HG02763 (cell line): ENCODE data around the gene ARIH2.
"Not testable (repeated sequence)": the region's sequence is repeated elsewhere in the genome, so short reads cannot be mapped to it uniquely, and the experiment has no call there.

Source experiments
- ATAC-seq: cut with Tn5 transposase; IDR thresholded peaks from one replicate; pipeline ENCODE4 v1.9.1; 2021; ENCODE audit warnings: mild to moderate bottlenecking, moderate library complexity; ENCODE audit not compliant: unreplicated experiment

The ARIH2 gene

DNA sequence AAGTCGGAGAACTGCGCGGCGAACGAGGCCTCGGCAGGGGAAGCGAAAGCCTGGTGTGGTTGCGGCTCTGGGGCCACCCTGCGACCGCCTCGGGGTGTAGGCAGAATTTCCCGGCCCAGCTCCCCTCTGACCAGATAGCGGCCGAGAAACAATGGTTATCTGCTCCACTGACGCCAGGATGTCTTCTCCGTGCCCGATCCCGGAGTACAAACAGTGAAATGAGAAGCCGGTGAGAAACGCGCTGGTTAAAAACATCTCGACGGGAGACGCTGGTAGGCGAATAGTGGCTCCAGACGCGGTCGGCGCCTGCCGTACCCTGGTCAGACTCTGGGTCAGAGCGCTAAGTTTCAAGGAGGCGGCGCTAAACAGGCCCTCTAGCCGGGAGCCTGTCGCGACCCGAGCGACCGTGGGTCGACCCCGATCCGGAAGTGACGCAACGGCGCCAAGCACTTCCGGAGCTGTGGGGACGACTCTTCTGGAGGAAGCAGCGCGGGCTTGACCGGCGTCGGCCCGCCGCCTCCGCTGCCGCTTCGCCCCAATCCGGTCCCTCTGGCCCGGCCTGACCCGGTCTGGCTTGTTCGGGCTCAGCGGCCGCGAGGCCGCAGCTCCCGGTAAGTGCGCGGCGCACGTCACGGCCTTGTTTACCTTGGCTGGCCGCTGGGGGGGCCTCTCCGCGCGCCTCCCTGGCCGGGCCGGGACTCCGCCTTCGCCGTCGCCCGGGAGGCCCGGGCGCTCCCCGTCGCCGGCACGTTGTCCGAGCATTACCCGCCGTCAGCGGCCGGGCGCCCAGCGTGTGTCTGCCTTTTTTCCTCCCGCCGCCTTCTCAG, at the start of gene ARIH2:
ARIH2 (plus strand) TSS at position 455 of the 827 bp plus-strand sequence. CDS start 8,717 bp downstream, outside the sequence.
- peak; percentile 76 for ATAC-seq

DNA sequence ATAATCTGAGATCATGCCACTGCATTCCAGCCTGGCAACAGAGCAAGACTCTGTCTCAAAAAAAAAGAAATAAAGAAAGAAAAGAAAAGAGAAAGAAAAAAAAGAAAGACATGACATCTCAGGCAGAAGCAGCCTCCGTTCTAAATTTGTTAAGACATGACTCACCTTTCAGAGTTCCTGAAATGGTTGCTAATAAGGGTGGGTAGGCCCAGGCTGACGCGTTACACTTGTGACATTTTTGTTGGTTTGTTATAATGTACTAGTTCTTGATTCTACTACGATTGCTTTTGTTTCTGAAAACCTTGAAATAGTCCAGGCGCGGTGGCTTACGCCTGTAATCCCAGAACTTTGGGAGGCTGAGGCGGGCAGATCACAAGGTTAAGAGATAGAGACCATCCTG, 41.0 kb upstream of the ARIH2 start:
- ATAC-seq = no peak

DNA sequence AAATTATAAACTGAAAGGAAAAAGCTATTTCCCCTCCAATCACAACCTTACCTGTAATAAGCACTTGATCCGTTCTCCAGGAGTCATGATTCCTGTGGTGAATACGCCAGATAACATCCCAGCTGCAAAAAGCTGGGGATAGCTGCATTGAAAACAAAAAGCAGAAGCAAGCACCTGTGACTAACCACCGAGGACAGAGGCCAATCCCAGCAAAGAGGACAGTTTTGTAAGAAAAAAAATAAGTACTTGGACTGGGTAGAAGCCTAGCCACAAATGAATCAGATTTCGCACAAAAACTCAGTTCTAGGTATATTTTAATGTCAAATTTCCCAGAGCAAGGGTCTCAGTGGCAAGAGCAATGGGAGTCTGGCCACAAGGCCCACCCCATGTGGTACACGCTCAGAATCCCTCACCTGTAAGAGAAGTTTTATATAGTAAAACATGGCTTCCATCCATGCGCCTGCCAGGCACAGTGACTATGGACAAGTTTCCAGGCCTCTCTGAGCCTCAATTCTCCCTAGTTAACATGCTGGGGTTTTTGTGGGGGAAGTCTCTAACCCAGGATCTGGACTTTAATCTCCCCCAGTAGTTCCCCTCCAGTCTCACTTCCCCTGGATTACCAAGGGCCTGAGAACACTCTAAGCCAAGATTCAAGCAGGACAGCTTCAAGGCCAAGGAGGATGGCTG, 39.2 kb upstream of the ARIH2 start:
- ATAC-seq = no peak

- ATAC-seq = no peak
Observed at GRCh38 chr3:48879994-48880377, 38.7 kb upstream of the ARIH2 start.

GRCh38 chr3:48881006-48881405, 37.6 kb upstream of the ARIH2 start:
- no peak for ATAC-seq

GRCh38 chr3:48881652-48882114, 37.0 kb upstream of the ARIH2 start:
- no peak for ATAC-seq

DNA sequence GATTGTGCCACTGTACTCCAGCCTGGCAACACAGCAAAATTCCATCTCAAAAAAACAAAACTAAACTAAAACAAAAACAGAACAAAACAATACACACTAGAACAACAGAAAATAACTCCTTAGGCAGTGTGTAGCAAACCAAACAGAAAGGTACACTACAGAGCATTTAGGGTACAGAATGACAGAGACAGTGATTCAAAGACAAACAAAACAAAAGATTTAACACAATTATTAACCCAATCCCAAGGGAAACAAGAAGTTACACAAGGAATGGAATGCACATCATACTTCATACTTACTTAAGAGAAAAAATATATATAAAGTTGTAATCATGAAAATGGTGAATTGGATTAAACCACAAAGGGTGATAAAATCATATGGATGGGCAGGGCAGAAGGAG, 32.9 kb upstream of the ARIH2 start:
- no peak for ATAC-seq

GRCh38 chr3:48891606-48892005, 27.0 kb upstream of the ARIH2 start:
- no peak for ATAC-seq

GRCh38 chr3:48894516-48894915, 24.1 kb upstream of the ARIH2 start:
- ATAC-seq = no peak

GRCh38 chr3:48896936-48897335, 21.7 kb upstream of the ARIH2 start:
- no peak for ATAC-seq

DNA sequence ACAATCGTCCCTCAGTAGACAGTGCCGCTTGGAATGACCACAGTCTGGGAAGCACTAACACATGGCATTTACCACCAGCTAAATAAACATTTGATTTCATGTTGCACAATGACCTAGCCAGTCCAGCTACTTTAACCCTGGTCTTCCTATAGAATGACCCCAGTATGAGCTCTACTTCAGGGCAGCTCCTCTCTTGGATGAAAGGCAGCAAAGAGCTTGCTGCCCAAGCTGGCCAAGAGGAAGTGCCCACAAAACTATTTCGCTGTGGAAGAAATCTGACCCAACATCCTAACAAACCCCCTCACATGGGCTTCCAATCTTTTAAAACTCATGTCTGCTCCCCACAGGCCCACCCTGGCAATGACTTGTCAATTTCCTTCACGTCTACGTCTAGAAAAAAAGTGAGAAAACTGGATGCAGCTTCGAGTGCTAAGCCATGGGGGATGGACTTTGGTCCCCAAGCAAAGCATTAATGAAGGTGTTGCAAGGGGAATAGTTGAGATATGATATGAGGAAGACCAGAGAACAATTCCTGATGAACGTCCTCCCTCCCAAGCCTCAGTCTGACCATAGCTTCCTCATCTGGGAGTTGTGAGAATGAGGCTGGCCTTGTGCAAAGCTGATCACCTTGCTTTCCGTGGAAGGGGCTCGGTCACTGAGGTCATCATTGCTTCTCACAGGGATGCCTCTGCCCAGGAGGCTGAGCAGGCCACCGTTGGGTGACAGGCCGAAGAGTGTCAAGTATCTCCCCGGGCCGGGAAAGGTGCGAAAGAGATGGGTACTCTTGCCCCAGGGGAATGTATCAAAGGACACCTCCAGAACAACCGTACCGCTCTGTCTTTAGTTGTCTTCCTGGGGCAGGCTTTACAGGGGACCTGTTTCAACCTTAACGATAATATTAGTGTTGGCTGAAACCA, 20.9 kb upstream of the ARIH2 start:
- no peak for ATAC-seq

- ATAC-seq = peak; percentile 90
Observed at GRCh38 chr3:48898383-48899234, 20.0 kb upstream of the ARIH2 start, which contains the start of gene SLC25A20. TSS of gene SLC25A20 (minus strand) at chr3:48898882. CDS start at chr3:48898794, 88 bp downstream.

DNA sequence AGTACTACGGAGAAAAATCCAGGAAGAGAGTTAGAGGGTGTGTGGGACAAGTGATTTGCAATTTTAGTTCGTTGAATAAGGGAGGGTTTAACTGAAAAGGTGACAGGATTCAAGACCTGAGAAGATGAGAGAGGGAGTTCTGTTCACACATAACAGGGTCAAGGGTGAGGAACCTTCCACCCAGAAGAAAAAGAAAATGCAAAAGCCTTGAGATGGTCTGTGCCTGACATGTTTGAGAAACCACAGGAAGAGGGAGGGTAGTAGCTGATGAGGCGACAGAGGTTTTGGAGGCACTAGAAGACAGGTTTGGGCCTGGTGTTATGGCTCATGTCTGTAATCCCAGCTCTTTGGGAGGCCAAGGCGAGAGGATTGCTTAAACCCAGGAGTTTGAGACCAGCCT, 19.4 kb upstream of the ARIH2 start:
- no peak for ATAC-seq

DNA sequence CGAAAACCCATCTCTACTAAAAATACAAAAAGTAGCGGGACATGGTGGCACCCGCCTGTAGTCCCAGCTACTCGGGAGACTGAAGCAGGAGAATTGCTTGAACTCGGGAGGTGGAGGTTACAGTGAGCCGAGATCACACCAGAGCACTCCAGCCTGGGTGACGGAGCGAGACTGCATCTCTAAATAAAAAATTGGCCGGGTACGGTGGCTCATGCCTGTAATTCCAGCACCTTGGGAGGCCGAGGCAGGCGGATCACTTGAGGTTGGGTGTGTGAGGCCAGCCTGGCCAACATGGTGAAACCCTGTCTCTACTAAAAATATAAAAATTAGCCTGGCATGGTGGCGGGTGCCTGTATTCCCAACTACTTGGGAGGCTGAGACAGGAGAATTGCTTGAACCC, 11.6 kb upstream of the ARIH2 start:
- not testable (repeated sequence) for ATAC-seq

GRCh38 chr3:48915296-48915695, 3.3 kb upstream of the ARIH2 start:
- no peak for ATAC-seq

DNA sequence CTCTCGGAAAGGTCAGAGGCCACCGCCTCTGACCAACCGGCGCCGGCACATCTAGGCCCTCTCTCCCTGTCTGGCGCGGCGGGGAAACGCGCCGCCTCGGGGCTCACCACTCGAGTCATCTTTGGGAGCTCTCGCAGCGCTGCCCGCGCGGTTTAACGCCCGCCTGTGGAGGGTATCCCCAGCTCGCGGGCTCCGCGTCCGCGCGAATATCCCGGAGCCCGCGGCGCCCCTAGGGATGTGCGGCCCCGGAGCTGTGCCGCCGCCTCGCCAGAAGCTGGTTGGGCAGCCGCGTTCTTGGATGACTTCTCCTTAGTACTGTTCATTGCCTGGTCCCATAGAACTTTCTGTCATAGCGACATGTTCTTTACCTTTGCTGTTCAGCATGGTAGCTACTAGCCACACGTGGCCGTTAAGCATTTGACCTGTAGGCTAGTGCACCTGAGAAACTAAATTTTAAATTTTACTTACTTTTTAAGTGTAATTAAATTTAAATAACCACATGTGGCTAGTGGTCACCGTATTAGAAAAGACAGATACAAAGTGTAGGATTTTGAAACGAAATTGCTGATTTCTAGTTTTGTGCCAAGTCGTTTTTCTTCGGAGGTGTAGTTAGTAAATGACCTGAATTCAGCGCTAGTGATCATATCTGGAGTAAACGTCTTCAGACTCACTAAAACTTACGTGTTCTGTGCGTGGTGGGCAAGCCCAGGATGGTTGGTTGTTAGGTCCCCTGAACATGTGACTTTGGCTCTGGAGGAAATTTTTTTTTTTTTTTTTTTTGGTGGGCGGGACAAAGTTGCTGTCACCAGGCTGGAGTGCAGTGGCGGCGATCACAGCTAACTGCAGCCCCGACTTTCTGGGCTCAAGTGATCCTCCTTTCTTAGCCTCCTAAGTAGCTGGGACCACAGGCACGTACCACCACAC, 835 bp downstream of the ARIH2 start:
- no peak for ATAC-seq

- no peak for ATAC-seq
Observed at GRCh38 chr3:48926425-48927392, 8.1 kb downstream of the ARIH2 start.

GRCh38 chr3:48927928-48928327, 9.3 kb downstream of the ARIH2 start:
- ATAC-seq = no peak
